ENCODE data around the gene FAM170B.

- no peak for TF ChIP-seq CTCF (IDR thresholded peaks at IDR 0.05)
- no peak for TF ChIP-seq EZH2 (IDR thresholded peaks at IDR 0.05)
These were observed 43.6 kb downstream of the FAM170B start for GRCh38 chr10:49090189-49090575.

Data from neural progenitor cell (in vitro differentiated cells).